ENCODE results near the gene C2CD4D.

GRCh38 chr1:151871284-151872030 lies 31.8 kb upstream of the C2CD4D start:
- TF ChIP-seq POLR2A (IDR thresholded peaks at IDR 0.05), result no peak
- TF ChIP-seq, protein P1, sequence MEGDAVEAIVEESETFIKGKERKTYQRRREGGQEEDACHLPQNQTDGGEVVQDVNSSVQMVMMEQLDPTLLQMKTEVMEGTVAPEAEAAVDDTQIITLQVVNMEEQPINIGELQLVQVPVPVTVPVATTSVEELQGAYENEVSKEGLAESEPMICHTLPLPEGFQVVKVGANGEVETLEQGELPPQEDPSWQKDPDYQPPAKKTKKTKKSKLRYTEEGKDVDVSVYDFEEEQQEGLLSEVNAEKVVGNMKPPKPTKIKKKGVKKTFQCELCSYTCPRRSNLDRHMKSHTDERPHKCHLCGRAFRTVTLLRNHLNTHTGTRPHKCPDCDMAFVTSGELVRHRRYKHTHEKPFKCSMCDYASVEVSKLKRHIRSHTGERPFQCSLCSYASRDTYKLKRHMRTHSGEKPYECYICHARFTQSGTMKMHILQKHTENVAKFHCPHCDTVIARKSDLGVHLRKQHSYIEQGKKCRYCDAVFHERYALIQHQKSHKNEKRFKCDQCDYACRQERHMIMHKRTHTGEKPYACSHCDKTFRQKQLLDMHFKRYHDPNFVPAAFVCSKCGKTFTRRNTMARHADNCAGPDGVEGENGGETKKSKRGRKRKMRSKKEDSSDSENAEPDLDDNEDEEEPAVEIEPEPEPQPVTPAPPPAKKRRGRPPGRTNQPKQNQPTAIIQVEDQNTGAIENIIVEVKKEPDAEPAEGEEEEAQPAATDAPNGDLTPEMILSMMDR (IDR thresholded peaks at IDR 0.05), result no peak

Measured in tibial nerve (tissue), 3 donors.